T47D (cell line): Measurements from ENCODE around the gene SPAG7.
"Not testable (repeated sequence)": the region's sequence is repeated elsewhere in the genome, so short reads cannot be mapped to it uniquely, and the experiment has no call there.

Experiments used
- DNase-seq, 2 experiments: peaks; one replicate each; pipeline versions ENCODE4 v3.0.0 to v3.0.0-alpha.2; 2011 to 2012; ENCODE audit warnings: low read depth in 1 of 2, low spot score in 1 of 2
- JUND ChIP-seq: IDR thresholded peaks from 2 replicates; pipeline ENCODE4 v1.6.1; 2012; ENCODE audit warnings: low read depth
- in situ Hi-C: cut with HindIII; loops from 2 replicates; pipeline ENCODE4 v1.10.0; 2016; ENCODE audit warnings: low sequenced_read_pairs, low pct_unique_long_range_greater_than_20kb

The SPAG7 gene

GRCh38 chr17:4937553-4937952 is 30.1 kb downstream of the SPAG7 start:
- in situ Hi-C loops: no loop called here
- TF ChIP-seq JUND: no peak
- DNase-seq: no peak

- in situ Hi-C loops: no loop called here
- no peak for DNase-seq
- TF ChIP-seq JUND: no peak
These were observed 31.2 kb downstream of the SPAG7 start for GRCh38 chr17:4936436-4936835.

GRCh38 chr17:4935650-4936049 is 32.0 kb downstream of the SPAG7 start:
- no peak for TF ChIP-seq JUND
- DNase-seq: no peak
- in situ Hi-C loops: no loop called here

- TF ChIP-seq JUND: no peak
- in situ Hi-C loops: no loop called here
- peak in 1 of 2 experiments; percentile 50 for DNase-seq
These were observed 33.2 kb downstream of the SPAG7 start for GRCh38 chr17:4934173-4934979.

- no peak for DNase-seq
- TF ChIP-seq JUND: no peak
- in situ Hi-C loops: no loop called here
These were observed 34.0 kb downstream of the SPAG7 start for GRCh38 chr17:4933646-4934045.

- in situ Hi-C loops: no loop called here
- DNase-seq: no peak
- no peak for TF ChIP-seq JUND
These were observed 34.9 kb downstream of the SPAG7 start for GRCh38 chr17:4932756-4933155.

GRCh38 chr17:4931963-4932362 is 35.7 kb downstream of the SPAG7 start, which contains the start of gene GP1BA:
Gene GP1BA (plus strand): TSS chr17:4932277. CDS start chr17:4932605, 328 bp downstream.
- in situ Hi-C loops: no loop called here
- no peak for DNase-seq
- no peak for TF ChIP-seq JUND

- no peak for TF ChIP-seq JUND
- DNase-seq: no peak
- in situ Hi-C loops: no loop called here
These were observed 38.7 kb downstream of the SPAG7 start for GRCh38 chr17:4928881-4929280.

GRCh38 chr17:4926577-4927335 is 40.9 kb downstream of the SPAG7 start:
- DNase-seq, in situ Hi-C loops: not testable (repeated sequence)

GRCh38 chr17:4921320-4921719 is 46.3 kb downstream of the SPAG7 start:
- DNase-seq: no peak
- in situ Hi-C loops: no loop called here
- TF ChIP-seq JUND: no peak

- in situ Hi-C loops: no loop called here
- no peak for DNase-seq
- no peak for TF ChIP-seq JUND
These were observed 47.1 kb downstream of the SPAG7 start for GRCh38 chr17:4920351-4921048.

- in situ Hi-C loops: no loop called here
- no peak for TF ChIP-seq JUND
These were observed 48.0 kb downstream of the SPAG7 start for GRCh38 chr17:4919511-4920047.

GRCh38 chr17:4914551-4914950 is 53.1 kb downstream of the SPAG7 start:
- DNase-seq, in situ Hi-C loops: not testable (repeated sequence)

More at GRCh38 chr17:4919511-4920047, 48.0 kb downstream of the SPAG7 start:
- no peak for DNase-seq
